Mesenchymal stem cell (in vitro differentiated cells and primary cell): ENCODE measurements around the gene AQP7.
A peak's percentile ranks its signal among the peaks of the same experiment; 100 is the strongest.

ENCODE experiments used
- DNase-seq: peaks from one replicate; pipeline ENCODE4 v3.0.0-alpha.2; 2013
- H2AFZ ChIP-seq: one replicate; pipeline ENCODE4 v1.6.1; 2013; ENCODE audit warnings: low read depth, mild to moderate bottlenecking, control low read depth, inconsistent platforms, low read length, moderate library complexity
- H2AK5ac ChIP-seq: 2 replicates; pipeline ENCODE4 v1.6.1; 2013; ENCODE audit warnings: low read length, moderate library complexity, mild to moderate bottlenecking, inconsistent platforms; ENCODE audit not compliant: severe bottlenecking
- H2BK120ac ChIP-seq: one replicate; pipeline ENCODE4 v1.6.1; 2013; ENCODE audit warnings: low read depth, mild to moderate bottlenecking, inconsistent platforms, low read length, moderate library complexity
- H2BK12ac ChIP-seq, 2 experiments: one replicate each; pipeline ENCODE4 v1.6.1; 2013; ENCODE audit warnings: inconsistent platforms in 2 of 2, low read length in 2 of 2, mild to moderate bottlenecking in 2 of 2, moderate library complexity in 2 of 2, control low read depth in 1 of 2
- H2BK15ac ChIP-seq: one replicate; pipeline ENCODE4 v1.6.1; 2013; ENCODE audit warnings: mild to moderate bottlenecking, low read depth, inconsistent platforms; ENCODE audit not compliant: poor library complexity, severe bottlenecking
- H2BK5ac ChIP-seq: 2 replicates; pipeline ENCODE4 v1.6.1; 2013; ENCODE audit warnings: low read depth, mild to moderate bottlenecking, low read length, control low read depth, inconsistent platforms; ENCODE audit not compliant: poor library complexity, severe bottlenecking
- H3K14ac ChIP-seq, 2 experiments: one replicate each; pipeline ENCODE4 v1.6.1; 2013; ENCODE audit warnings: inconsistent platforms in 2 of 2, low read length in 2 of 2, control low read depth in 1 of 2, mild to moderate bottlenecking in 1 of 2, moderate library complexity in 1 of 2
- H3K18ac ChIP-seq, 2 experiments: one replicate each; pipeline ENCODE4 v1.6.1; 2013; ENCODE audit warnings: inconsistent platforms in 2 of 2, low read length in 2 of 2, control low read depth in 1 of 2, low read depth in 1 of 2, mild to moderate bottlenecking in 1 of 2
- H3K23ac ChIP-seq, 2 experiments: one replicate each; pipeline ENCODE4 v1.6.1; 2013; ENCODE audit warnings: inconsistent platforms in 2 of 2, low read length in 2 of 2, mild to moderate bottlenecking in 2 of 2, moderate library complexity in 2 of 2, control low read depth in 1 of 2
- H3K27ac ChIP-seq: 2 replicates; pipeline ENCODE4 v1.5.1; 2013; ENCODE audit warnings: mild to moderate bottlenecking, moderate library complexity, low read length, control low read depth, inconsistent platforms; ENCODE audit not compliant: poor library complexity, severe bottlenecking
- H3K27me3 ChIP-seq, 2 experiments: 2 replicates each; pipeline versions ENCODE4 v1.6.1 to v1.7.0; 2013; ENCODE audit warnings: low read length in 2 of 2, mild to moderate bottlenecking in 2 of 2, moderate library complexity in 2 of 2, control low read depth in 1 of 2, inconsistent platforms in 1 of 2; ENCODE audit not compliant: control insufficient read depth in 1 of 2, insufficient read depth in 1 of 2
- H3K36me3 ChIP-seq, 2 experiments: 2 replicates each; pipeline versions ENCODE4 v1.6.1 to v1.7.0; 2013; ENCODE audit warnings: low read length in 2 of 2, control low read depth in 1 of 2, inconsistent platforms in 1 of 2, low read depth in 1 of 2, mild to moderate bottlenecking in 1 of 2; ENCODE audit not compliant: insufficient read depth in 2 of 2, control insufficient read depth in 1 of 2
- H3K4ac ChIP-seq, 2 experiments: one replicate each; pipeline ENCODE4 v1.6.1; 2013; ENCODE audit warnings: inconsistent platforms in 2 of 2, low read length in 2 of 2, mild to moderate bottlenecking in 2 of 2, moderate library complexity in 2 of 2, control low read depth in 1 of 2, low read depth in 1 of 2
- H3K4me1 ChIP-seq: 2 replicates; pipeline ENCODE4 v1.6.1; 2013; ENCODE audit warnings: low read depth, low read length, control low read depth; ENCODE audit not compliant: control insufficient read depth, insufficient read depth
- H3K4me2 ChIP-seq: 2 replicates; pipeline ENCODE4 v1.6.1; 2013; ENCODE audit warnings: low read length, mild to moderate bottlenecking, inconsistent platforms; ENCODE audit not compliant: poor library complexity, severe bottlenecking
- H3K4me3 ChIP-seq, 2 experiments: 2 replicates each; pipeline versions ENCODE4 v1.5.1 to v1.7.0; 2013; ENCODE audit warnings: low read length in 2 of 2, mild to moderate bottlenecking in 2 of 2, control low read depth in 1 of 2, low read depth in 1 of 2; ENCODE audit not compliant: insufficient read depth in 1 of 2
- H3K79me1 ChIP-seq: replicated peaks from 2 replicates; pipeline ENCODE4 v1.6.1; 2013; ENCODE audit warnings: mild to moderate bottlenecking, control low read depth, low read length, inconsistent platforms; ENCODE audit not compliant: poor library complexity, severe bottlenecking
- H3K9ac ChIP-seq: 2 replicates; pipeline ENCODE4 v1.7.0; 2013; ENCODE audit warnings: mild to moderate bottlenecking, low read length, moderate library complexity
- H3K9me3 ChIP-seq: 2 replicates; pipeline ENCODE4 v1.7.0; 2013; ENCODE audit warnings: mild to moderate bottlenecking, low read length; ENCODE audit not compliant: control insufficient read depth
- H4K8ac ChIP-seq: one replicate; pipeline ENCODE4 v1.6.1; 2013; ENCODE audit warnings: inconsistent platforms, mild to moderate bottlenecking, low read length, moderate library complexity
- H4K91ac ChIP-seq: one replicate; pipeline ENCODE4 v1.6.1; 2013; ENCODE audit warnings: mild to moderate bottlenecking, low read length, inconsistent platforms
- WGBS: methylation state at CpG from one replicate; pipeline ENCODE4 v1.1.7; 2013; ENCODE audit warnings: mixed read lengths; 5-methylcytosine and 5-hydroxymethylcytosine counted together

AQP7 gene

DNA sequence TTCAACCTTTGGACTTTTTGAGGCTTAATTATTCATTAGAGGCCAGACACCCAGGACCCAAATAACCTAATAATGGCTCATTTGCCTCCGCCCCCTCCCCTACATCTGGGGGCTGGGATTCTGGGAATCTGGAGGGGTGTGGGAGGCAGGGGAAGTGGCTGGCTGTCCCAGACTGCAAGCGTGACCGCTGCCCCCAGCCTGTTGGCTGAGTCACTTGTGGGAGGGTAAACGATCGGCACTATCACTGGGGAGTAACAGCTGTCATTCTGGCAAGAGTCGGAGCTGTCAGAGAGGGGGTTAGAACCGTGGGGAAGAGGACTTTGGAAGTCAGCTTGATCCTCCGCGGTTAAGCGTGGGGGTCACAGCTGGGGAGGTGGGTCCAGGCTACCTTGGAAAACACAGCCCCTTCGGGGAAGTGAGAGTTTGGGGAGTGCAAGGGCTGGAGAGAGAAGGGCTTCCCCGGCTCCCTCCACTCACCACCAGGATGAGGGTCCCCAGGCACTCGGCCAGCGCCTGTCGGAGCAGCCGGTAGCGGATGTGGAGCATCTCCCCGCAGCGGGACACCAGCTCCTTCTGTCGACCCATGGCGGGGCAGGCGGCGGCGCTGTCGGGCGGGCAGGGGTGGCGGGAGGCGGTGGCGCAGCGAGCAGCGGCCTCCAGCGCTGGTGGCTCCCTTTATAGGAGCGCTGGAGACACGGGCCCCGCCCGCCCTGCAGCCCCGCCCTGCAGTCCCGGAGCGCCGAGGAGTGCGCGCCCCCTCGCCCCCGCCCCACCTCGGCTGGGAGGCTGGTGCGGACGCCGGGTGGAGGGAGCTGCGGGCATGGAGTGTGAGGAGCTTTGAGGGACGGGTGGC is 44.8 kb upstream of the AQP7 start, which contains the start of gene AQP3:
TSS of gene AQP3 (minus strand) at position 648 of the 853 bp plus-strand sequence. CDS start at position 585, 63 bp downstream.
- Histone ChIP-seq H3K9me3 (no peaks in the 10 kb centered on the region), H4K8ac (peak within 1 kb of the TSS; percentile 64), H3K27me3 (peaks cover 0 to 18% of the 10 kb centered on the region in 2 experiments), H3K36me3 (no peaks in the 10 kb centered on the region), H2BK15ac (peak within 1 kb of the TSS; percentile 8), H3K79me1 (no peaks in the 10 kb centered on the region), H3K27ac (no peak within 1 kb of the TSS), H2BK120ac (no peak within 1 kb of the TSS), H2AK5ac (no peak within 1 kb of the TSS), H3K4me2 (peak within 1 kb of the TSS; percentile 66), H3K14ac (peak within 1 kb of the TSS in 1 of 2 experiments; percentile 94), H4K91ac (peak within 1 kb of the TSS; percentile 5), H3K4me1 (peaks cover 24% of the 10 kb centered on the region), H2BK5ac (no peak within 1 kb of the TSS), H3K18ac (peak within 1 kb of the TSS; percentile 8 to 82), H2BK12ac (peak within 1 kb of the TSS in 1 of 2 experiments; percentile 81), H3K9ac (peak within 1 kb of the TSS; percentile 63), H3K4ac (peak within 1 kb of the TSS in 1 of 2 experiments; percentile 44), H3K4me3 (peak within 1 kb of the TSS; percentile 36 to 73), H3K23ac (no peak within 1 kb of the TSS), H2AFZ (peak within 1 kb of the TSS; percentile 43)
- peak; percentile 77 for DNase-seq
- WGBS: 2% methylated on average over 44 of the region's 50 CpGs

GRCh38 chr9:33446240-33446945 is 44.0 kb upstream of the AQP7 start:
- peak overlapping the region; percentile 12 for H2BK15ac ChIP-seq
- no peak overlapping the region for H3K23ac ChIP-seq
- peak overlapping the region; percentile 53 for H2AK5ac ChIP-seq
- no peaks in the 10 kb centered on the region for H3K79me1 ChIP-seq
- 73% methylated on average over 12 of the region's 12 CpGs for whole genome bisulfite sequencing
- no peak overlapping the region for H3K27ac ChIP-seq
- no peak overlapping the region for H3K4me2 ChIP-seq
- peak overlapping the region; percentile 64 for H4K8ac ChIP-seq
- H3K36me3 ChIP-seq: no peaks in the 10 kb centered on the region
- no peak overlapping the region for H2BK5ac ChIP-seq
- H3K9ac ChIP-seq: no peak overlapping the region
- H3K4me3 ChIP-seq: no peak overlapping the region
- peak overlapping the region in 1 of 2 experiments; percentile 81 for H2BK12ac ChIP-seq
- no peak overlapping the region for H2AFZ ChIP-seq
- H3K4me1 ChIP-seq: peaks cover 24% of the 10 kb centered on the region
- H3K14ac ChIP-seq: peak overlapping the region in 1 of 2 experiments; percentile 94
- H3K27me3 ChIP-seq: peaks cover 0 to 21% of the 10 kb centered on the region in 2 experiments
- H4K91ac ChIP-seq: no peak overlapping the region
- H3K18ac ChIP-seq: peak overlapping the region in 1 of 2 experiments; percentile 82
- peak; percentile 20 for DNase-seq
- peak overlapping the region in 1 of 2 experiments; percentile 44 for H3K4ac ChIP-seq
- H2BK120ac ChIP-seq: no peak overlapping the region
- H3K9me3 ChIP-seq: no peaks in the 10 kb centered on the region

DNA sequence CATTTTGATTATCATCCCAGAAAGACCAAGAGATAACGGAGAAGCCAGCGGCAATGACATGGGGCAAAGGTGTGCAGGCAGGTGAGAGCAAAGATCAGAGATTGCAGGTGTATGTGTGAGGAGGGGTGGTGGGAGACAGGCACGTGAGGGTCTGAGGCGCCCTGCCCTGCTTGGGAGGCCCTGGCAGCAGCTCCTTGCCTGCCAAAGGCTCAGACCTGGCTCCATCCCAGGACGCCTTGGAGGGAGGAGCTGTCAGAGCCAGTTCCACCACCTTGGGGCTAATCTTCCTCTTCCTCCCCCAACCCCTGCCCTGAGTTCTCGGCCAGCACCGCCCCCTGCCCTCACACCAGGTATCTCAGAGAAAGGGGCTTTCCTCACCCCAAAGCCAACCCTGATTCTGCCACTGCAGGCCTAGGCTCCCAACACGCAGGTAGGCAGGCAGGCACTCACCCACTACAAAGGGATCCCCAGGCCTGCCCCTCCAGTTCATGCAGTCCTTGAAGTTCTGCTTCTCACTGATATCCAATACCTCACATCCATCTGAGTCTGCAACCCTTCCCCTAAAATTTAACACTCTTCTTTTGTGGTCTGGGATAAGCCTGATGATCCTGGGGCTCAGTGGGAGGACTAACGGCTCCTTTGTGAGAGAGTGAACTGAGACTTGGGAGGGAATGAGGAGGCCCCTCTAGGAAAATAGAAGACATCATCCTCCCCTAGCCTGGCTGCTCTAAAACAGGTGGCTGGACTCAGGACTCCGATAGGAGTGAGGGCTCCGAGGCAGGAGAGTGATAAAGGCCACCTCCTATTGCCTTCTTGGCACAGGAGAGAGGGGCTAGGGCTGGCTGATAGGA is 43.2 kb upstream of the AQP7 start:
- H3K4me2 ChIP-seq: no peak overlapping the region
- H4K8ac ChIP-seq: no peak overlapping the region
- no peak overlapping the region for H2AK5ac ChIP-seq
- H2BK5ac ChIP-seq: no peak overlapping the region
- no peak overlapping the region for H2BK120ac ChIP-seq
- H3K18ac ChIP-seq: no peak overlapping the region
- H3K4me1 ChIP-seq: peaks cover 24% of the 10 kb centered on the region
- H3K27me3 ChIP-seq: peaks cover 1 to 25% of the 10 kb centered on the region in 2 experiments
- H3K36me3 ChIP-seq: no peaks in the 10 kb centered on the region
- no peak overlapping the region for H3K23ac ChIP-seq
- no peak overlapping the region for H4K91ac ChIP-seq
- H2BK15ac ChIP-seq: no peak overlapping the region
- H3K4ac ChIP-seq: no peak overlapping the region
- H2AFZ ChIP-seq: no peak overlapping the region
- 83% methylated on average over 10 of the region's 11 CpGs for WGBS
- H3K14ac ChIP-seq: no peak overlapping the region
- no peak overlapping the region for H3K9ac ChIP-seq
- H2BK12ac ChIP-seq: no peak overlapping the region
- H3K27ac ChIP-seq: no peak overlapping the region
- H3K4me3 ChIP-seq: no peak overlapping the region
- H3K79me1 ChIP-seq: no peaks in the 10 kb centered on the region
- H3K9me3 ChIP-seq: no peaks in the 10 kb centered on the region
- DNase-seq: no peak
